HEK293T (cell line): Measurements from ENCODE around the gene ALDH3A1.

Source experiments
- BHLHE40 ChIP-seq: fragments of 450-650 bp; IDR thresholded peaks from 2 replicates; pipeline ENCODE4 v1.6.1; 2016; ENCODE audit warnings: mild to moderate bottlenecking, moderate library complexity, borderline replicate concordance
- FOXA1 ChIP-seq: fragments of 450-650 bp; IDR thresholded peaks from 2 replicates; pipeline ENCODE4 v1.6.1; 2016; ENCODE audit warnings: mild to moderate bottlenecking
- SP1 ChIP-seq: fragments of 450-650 bp; IDR thresholded peaks from 2 replicates; pipeline ENCODE4 v1.6.1; 2017

- no peak for TF ChIP-seq FOXA1
- no peak for TF ChIP-seq SP1
- no peak for TF ChIP-seq BHLHE40
Measured at GRCh38 chr17:19712436-19713004, 35.6 kb downstream of the ALDH3A1 start.
